ENCODE data around the gene NTMT2.

- TF ChIP-seq CTCF (IDR thresholded peaks at IDR 0.05; ENCODE audit: poor library complexity, severe bottlenecking) (no peak), EZH2 (IDR thresholded peaks at IDR 0.05; ENCODE audit: borderline replicate concordance, insufficient read depth, low read length, poor library complexity, severe bottlenecking) (no peak), EP300 (conservative IDR thresholded peaks at IDR 0.05; ENCODE audit: poor library complexity, severe bottlenecking) (no peak)
Measured at GRCh38 chr1:170200161-170200560, 54.4 kb downstream of the NTMT2 start.
